Osteocyte (in vitro differentiated cells): Measurements from ENCODE around the gene KLHL26. TPM values are rescaled to one million over a fixed set of nuclear protein-coding genes. Genes with fewer than 3 reads are reported as not detected.
"Not testable (repeated sequence)": the region's sequence is repeated elsewhere in the genome, so short reads cannot be mapped to it uniquely, and the experiment has no call there.

Experiments
- DNase-seq: peaks from one replicate; pipeline ENCODE4 v3.0.0; 2021; ENCODE audit warnings: mixed read lengths; ENCODE audit not compliant: unreplicated experiment; ENCODE audit errors: extremely low spot score
- H3K27ac Mint-ChIP-seq: one replicate; pipeline ENCODE4 v1.8.0; 2021; ENCODE audit warnings: mild to moderate bottlenecking, mixed read lengths; ENCODE audit not compliant: unreplicated experiment
- H3K27me3 Mint-ChIP-seq: one replicate; pipeline ENCODE4 v1.8.0; 2021; ENCODE audit warnings: mixed read lengths; ENCODE audit not compliant: unreplicated experiment
- H3K36me3 Mint-ChIP-seq: one replicate; pipeline ENCODE4 v1.8.0; 2021; ENCODE audit warnings: mixed read lengths; ENCODE audit not compliant: unreplicated experiment
- H3K4me1 Mint-ChIP-seq: one replicate; pipeline ENCODE4 v1.8.0; 2021; ENCODE audit warnings: mixed read lengths; ENCODE audit not compliant: unreplicated experiment
- H3K4me3 Mint-ChIP-seq: one replicate; pipeline ENCODE4 v1.8.0; 2021; ENCODE audit warnings: mild to moderate bottlenecking, moderate library complexity, mixed read lengths; ENCODE audit not compliant: unreplicated experiment
- H3K9me3 Mint-ChIP-seq: one replicate; pipeline ENCODE4 v1.8.0; 2021; ENCODE audit warnings: mixed read lengths; ENCODE audit not compliant: unreplicated experiment
- CTCF ChIP-seq: fragments of 200-600 bp; sonication (generic); IDR thresholded peaks from 2 replicates; pipeline ENCODE4 v1.5.0; 2021; ENCODE audit warnings: antibody characterized with exemption, mild to moderate bottlenecking, moderate library complexity
- total RNA-seq: library from RNA; stranded (reverse); gene quantifications from 2 replicates; pipeline ENCODE4 v1.2.1, GENCODE V29; 2021

The KLHL26 gene
- total RNA-seq, 1 donor from 2014 or later: 12.4 TPM

DNA sequence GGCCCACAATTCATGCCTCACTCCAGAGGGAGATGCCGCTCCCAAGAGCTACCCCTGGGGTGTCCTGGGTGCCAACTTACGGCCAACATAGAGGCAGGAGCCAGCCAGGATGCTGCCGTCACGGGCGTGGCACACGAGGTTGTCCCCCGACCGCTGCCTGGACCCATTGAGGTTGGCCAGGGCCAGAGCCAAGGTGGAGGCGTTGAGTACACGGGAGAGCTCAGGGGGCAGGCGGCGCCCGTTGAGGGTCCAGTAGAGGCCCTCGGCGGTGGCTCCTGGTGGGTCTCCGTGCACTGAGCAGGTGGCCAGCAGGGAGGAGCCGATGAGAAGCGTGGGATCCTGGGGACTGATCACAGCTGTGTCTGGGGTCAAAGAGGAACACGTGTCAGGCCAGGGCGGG, 37.3 kb upstream of the KLHL26 start:
- Mint-ChIP-seq H3K36me3 (no peaks in the 10 kb centered on the region), H3K27me3 (peaks cover 5% of the 10 kb centered on the region), H3K9me3 (no peaks in the 10 kb centered on the region), H3K27ac (no peak overlapping the region), H3K4me3 (no peak overlapping the region), H3K4me1 (peaks cover 16% of the 10 kb centered on the region)
- no peak for TF ChIP-seq CTCF
- DNase-seq: no peak

DNA sequence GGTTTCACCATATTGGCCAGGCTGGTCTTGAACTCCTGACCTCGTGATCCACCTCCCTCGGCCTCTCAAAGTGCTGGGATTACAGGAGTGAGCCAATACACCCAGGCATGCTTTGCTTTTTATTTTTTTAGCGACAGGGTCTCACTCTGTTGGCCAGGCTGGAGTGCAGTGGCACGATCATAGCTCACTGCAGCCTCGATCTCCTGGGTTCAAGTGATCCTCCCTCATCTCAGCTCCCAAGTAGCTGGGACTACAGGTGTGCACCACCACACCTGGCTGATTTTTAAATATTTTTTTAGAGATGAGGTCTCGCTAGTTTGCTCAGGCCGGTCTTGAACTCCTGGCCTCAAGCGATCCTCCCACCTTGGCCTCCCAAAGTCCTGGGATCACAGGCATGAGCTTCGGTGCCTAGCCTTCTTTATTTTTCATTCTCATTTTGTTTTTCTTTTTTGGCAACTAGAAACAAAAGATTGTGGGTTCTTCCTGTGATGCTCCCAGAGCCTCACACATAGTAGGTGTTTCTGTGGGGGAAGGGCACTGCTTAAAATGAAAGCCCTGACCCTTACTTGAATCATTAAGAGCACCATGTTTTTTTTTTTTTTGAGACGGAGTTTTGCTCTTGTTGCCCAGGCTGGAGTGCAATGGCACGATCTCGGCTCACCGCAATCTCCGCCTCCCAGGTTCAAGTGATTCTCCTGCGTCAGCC, 36.0 kb upstream of the KLHL26 start:
- not testable (repeated sequence) for DNase-seq, H3K27me3 Mint-ChIP-seq, H3K9me3 Mint-ChIP-seq, H3K27ac Mint-ChIP-seq, H3K4me3 Mint-ChIP-seq, H3K36me3 Mint-ChIP-seq
- H3K4me1 Mint-ChIP-seq: peaks cover 15% of the 10 kb centered on the region

DNA sequence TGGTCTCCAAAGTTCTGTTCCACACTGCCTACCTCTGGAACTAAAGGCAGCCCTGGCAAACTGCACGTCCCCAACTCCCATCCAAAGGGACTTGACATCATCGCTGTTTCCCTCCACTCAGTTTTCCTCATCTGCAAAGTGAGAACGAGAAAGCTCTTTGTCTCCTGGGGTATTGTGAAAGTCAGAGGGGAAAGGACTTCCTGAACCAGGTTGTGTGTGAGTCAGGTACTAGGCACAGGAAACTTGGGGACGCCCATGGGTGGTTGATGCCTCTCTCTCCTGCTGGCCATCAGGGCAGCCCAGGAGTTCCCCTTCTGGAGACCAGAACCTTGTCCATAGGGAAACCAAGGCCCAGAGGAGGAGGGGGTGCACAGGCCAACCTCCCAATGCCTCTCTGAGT, 35.0 kb upstream of the KLHL26 start:
- DNase-seq: no peak
- peaks cover 15% of the 10 kb centered on the region for H3K4me1 Mint-ChIP-seq
- H3K4me3 Mint-ChIP-seq: no peak overlapping the region
- peaks cover 9% of the 10 kb centered on the region for H3K27me3 Mint-ChIP-seq
- no peaks in the 10 kb centered on the region for H3K9me3 Mint-ChIP-seq
- no peaks in the 10 kb centered on the region for H3K36me3 Mint-ChIP-seq
- no peak overlapping the region for H3K27ac Mint-ChIP-seq
- TF ChIP-seq CTCF: no peak

GRCh38 chr19:18603255-18603957, 33.4 kb upstream of the KLHL26 start:
- no peak overlapping the region for H3K4me3 Mint-ChIP-seq
- TF ChIP-seq CTCF: no peak
- DNase-seq: no peak
- H3K27me3 Mint-ChIP-seq: peaks cover 19% of the 10 kb centered on the region
- H3K9me3 Mint-ChIP-seq: no peaks in the 10 kb centered on the region
- H3K36me3 Mint-ChIP-seq: no peaks in the 10 kb centered on the region
- peaks cover 23% of the 10 kb centered on the region for H3K4me1 Mint-ChIP-seq
- no peak overlapping the region for H3K27ac Mint-ChIP-seq

DNA sequence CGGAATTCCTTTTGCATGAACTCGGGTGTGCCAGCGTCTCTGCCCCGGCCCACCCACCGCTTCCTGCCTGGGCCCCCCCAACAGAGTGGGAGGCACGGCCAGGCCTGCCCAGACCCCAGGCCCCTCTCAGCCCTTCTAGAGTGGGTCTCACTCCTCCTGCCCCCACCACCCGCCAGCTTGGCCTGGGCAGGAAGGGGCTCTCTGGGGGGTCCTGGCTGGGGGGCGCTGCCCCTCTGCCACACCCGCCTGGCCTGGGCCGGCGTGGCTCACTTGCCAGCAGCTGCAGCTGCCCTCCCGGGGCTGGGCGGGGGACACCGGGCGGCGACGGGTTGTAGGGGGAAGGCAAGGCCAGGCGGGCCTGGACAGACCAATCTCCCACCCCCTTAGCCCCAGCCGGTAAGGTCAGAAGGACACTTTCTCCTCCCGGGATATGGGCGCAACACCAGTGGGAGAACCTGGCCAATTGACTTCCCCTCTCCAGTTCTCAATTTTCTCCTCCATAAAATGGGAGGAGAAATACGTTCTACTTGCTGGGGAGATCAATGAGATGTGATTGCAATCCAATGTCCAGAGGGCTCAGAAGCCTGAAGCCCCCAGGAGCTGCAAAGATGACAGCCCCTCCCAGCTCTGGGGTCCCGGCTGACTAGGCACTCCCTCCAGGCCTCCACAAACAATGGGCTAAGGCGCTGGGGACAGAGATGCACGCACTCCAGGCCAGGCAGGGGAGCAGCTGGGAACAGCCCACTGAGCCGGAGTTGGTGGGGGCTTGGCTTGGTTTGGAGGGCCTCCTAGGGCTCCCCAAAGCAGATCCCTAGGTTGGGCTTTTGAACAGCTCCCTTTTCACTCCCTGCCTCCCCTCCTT, 32.6 kb upstream of the KLHL26 start:
- Mint-ChIP-seq H3K9me3 (no peaks in the 10 kb centered on the region), H3K4me1 (peaks cover 23% of the 10 kb centered on the region), H3K27ac (no peak overlapping the region), H3K4me3 (no peak overlapping the region), H3K36me3 (peaks cover under 1% of the 10 kb centered on the region), H3K27me3 (peaks cover 27% of the 10 kb centered on the region)
- no peak for TF ChIP-seq CTCF
- no peak for DNase-seq
